ENCODE data around the gene EEF1AKMT1. TPM values are rescaled to one million over a fixed set of nuclear protein-coding genes. Genes with fewer than 3 reads are reported as not detected.

EEF1AKMT1 gene
- 2.9 TPM for total RNA-seq (ENCODE audit: unreplicated experiment)
- long read RNA-seq, partial matches to known transcripts, result 0 of 4 reads
- long read RNA-seq, other reads (novel, unspliced or antisense), result 3 of 4 reads

DNA sequence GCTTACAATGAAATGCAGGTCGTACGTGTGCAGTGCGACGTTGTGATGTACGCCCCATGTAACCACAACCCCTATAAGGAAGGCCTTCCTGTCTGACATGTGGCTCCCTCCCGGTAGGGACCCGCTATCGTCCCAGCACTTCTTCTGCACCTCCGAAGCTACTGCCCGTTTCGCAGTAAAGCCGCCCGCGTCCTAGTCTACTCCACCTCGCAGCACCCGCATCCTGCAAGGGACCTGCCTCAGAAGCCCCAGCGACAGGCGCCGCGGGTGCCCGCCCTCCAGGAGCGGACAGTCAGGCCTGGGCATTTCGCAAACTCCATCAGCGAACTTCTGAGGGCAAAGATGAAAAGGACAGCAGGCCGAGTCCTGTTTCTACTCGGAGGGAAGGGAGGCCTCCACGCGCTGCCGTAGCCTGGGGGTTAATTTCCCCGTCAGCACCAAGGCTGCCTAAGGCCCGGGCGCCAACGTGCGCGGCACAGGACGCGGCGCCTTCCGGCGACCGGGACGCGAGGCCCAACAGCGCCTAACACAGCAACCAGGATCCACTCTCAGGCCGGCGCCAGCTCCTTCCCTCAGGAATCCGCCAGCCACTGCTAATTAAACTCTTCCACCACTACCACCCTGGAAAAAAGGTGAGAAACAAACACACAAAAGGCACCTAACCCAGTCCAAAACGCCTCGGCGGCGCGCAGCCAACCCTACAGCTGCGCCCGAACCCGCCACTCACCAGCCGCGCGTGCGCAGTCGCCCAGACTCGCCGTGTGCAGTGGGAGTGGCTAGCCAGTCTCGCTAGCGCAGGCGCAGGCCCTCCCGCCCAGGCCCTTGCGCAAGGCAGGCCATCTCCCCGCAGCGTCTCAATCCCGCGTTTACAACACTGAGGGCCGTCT, at the start of gene EEF1AKMT1:
TSS of gene EEF1AKMT1 (minus strand) at position 768 of the 887 bp plus-strand sequence. CDS start 16,363 bp downstream, outside the sequence.
- peaks cover 6% of the 10 kb centered on the region for H3K4me1 Mint-ChIP-seq (ENCODE audit: low read depth, unreplicated experiment)
- peaks cover 13% of the 10 kb centered on the region for H3K9me3 Mint-ChIP-seq (ENCODE audit: unreplicated experiment)
- H3K27me3 Mint-ChIP-seq (ENCODE audit: unreplicated experiment), result peaks cover 9% of the 10 kb centered on the region
- peak within 1 kb of the TSS; percentile 99 for H3K27ac Mint-ChIP-seq (ENCODE audit: unreplicated experiment)
- peaks cover 15% of the 10 kb centered on the region for H3K36me3 Mint-ChIP-seq (ENCODE audit: unreplicated experiment)
- H3K4me3 Mint-ChIP-seq (ENCODE audit: unreplicated experiment), result peak within 1 kb of the TSS; percentile 98
- peak; percentile 97 for DNase-seq
- TF ChIP-seq, protein P1, sequence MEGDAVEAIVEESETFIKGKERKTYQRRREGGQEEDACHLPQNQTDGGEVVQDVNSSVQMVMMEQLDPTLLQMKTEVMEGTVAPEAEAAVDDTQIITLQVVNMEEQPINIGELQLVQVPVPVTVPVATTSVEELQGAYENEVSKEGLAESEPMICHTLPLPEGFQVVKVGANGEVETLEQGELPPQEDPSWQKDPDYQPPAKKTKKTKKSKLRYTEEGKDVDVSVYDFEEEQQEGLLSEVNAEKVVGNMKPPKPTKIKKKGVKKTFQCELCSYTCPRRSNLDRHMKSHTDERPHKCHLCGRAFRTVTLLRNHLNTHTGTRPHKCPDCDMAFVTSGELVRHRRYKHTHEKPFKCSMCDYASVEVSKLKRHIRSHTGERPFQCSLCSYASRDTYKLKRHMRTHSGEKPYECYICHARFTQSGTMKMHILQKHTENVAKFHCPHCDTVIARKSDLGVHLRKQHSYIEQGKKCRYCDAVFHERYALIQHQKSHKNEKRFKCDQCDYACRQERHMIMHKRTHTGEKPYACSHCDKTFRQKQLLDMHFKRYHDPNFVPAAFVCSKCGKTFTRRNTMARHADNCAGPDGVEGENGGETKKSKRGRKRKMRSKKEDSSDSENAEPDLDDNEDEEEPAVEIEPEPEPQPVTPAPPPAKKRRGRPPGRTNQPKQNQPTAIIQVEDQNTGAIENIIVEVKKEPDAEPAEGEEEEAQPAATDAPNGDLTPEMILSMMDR (IDR thresholded peaks at IDR 0.05; ENCODE audit: partially characterized antibody, unreplicated experiment), result no peak

GRCh38 chr13:20823071-20823470, 49.3 kb upstream of the EEF1AKMT1 start:
- no peak for DNase-seq
- TF ChIP-seq, protein P1 (IDR thresholded peaks at IDR 0.05; ENCODE audit: partially characterized antibody, unreplicated experiment), result no peak
- H3K4me1 Mint-ChIP-seq (ENCODE audit: low read depth, unreplicated experiment), result peaks cover 28% of the 10 kb centered on the region
- no peaks in the 10 kb centered on the region for H3K9me3 Mint-ChIP-seq (ENCODE audit: unreplicated experiment)
- H3K4me3 Mint-ChIP-seq (ENCODE audit: unreplicated experiment), result no peak overlapping the region
- no peaks in the 10 kb centered on the region for H3K27me3 Mint-ChIP-seq (ENCODE audit: unreplicated experiment)
- peak overlapping the region; percentile 50 for H3K27ac Mint-ChIP-seq (ENCODE audit: unreplicated experiment)
- no peaks in the 10 kb centered on the region for H3K36me3 Mint-ChIP-seq (ENCODE audit: unreplicated experiment)

GRCh38 chr13:20822406-20822805, 48.6 kb upstream of the EEF1AKMT1 start:
- Mint-ChIP-seq H3K9me3 (ENCODE audit: unreplicated experiment) (no peaks in the 10 kb centered on the region), H3K36me3 (ENCODE audit: unreplicated experiment) (no peaks in the 10 kb centered on the region), H3K4me3 (ENCODE audit: unreplicated experiment) (no peak overlapping the region), H3K27ac (ENCODE audit: unreplicated experiment) (peak overlapping the region; percentile 55), H3K27me3 (ENCODE audit: unreplicated experiment) (no peaks in the 10 kb centered on the region), H3K4me1 (ENCODE audit: low read depth, unreplicated experiment) (peaks cover 28% of the 10 kb centered on the region)
- TF ChIP-seq, protein P1 (IDR thresholded peaks at IDR 0.05; ENCODE audit: partially characterized antibody, unreplicated experiment), result no peak
- DNase-seq, result no peak

- no peak overlapping the region for H3K27ac Mint-ChIP-seq (ENCODE audit: unreplicated experiment)
- H3K9me3 Mint-ChIP-seq (ENCODE audit: unreplicated experiment), result no peaks in the 10 kb centered on the region
- H3K4me1 Mint-ChIP-seq (ENCODE audit: low read depth, unreplicated experiment), result peaks cover 15% of the 10 kb centered on the region
- no peaks in the 10 kb centered on the region for H3K36me3 Mint-ChIP-seq (ENCODE audit: unreplicated experiment)
- TF ChIP-seq, protein P1 (IDR thresholded peaks at IDR 0.05; ENCODE audit: partially characterized antibody, unreplicated experiment), result no peak
- no peak for DNase-seq
- H3K4me3 Mint-ChIP-seq (ENCODE audit: unreplicated experiment), result no peak overlapping the region
- no peaks in the 10 kb centered on the region for H3K27me3 Mint-ChIP-seq (ENCODE audit: unreplicated experiment)
Observed at GRCh38 chr13:20819715-20820114, 46.0 kb upstream of the EEF1AKMT1 start.

DNA sequence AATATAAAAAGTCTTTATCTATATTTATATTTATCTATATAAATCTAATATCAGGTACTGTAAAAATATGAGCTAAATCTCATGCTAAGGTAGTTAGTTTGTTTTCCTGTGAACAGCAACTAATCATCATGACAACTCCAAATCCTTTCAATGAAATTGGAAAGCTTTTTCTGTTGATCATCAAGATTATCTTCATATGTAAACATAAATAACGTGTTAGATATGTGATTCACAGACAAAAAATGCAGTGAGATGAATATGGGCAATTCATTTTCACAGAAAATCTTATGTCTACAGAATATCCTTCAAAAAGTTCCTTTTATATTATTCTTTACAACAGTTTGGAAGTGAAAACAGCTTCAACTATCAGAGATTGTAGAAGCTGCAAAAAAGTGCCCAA, 41.7 kb upstream of the EEF1AKMT1 start:
- Mint-ChIP-seq H3K27ac (ENCODE audit: unreplicated experiment) (no peak overlapping the region), H3K36me3 (ENCODE audit: unreplicated experiment) (no peaks in the 10 kb centered on the region)

More for the DNA sequence above, 41.7 kb upstream of the EEF1AKMT1 start:
- peaks cover 2% of the 10 kb centered on the region for H3K27me3 Mint-ChIP-seq (ENCODE audit: unreplicated experiment)
- TF ChIP-seq, protein P1 (IDR thresholded peaks at IDR 0.05; ENCODE audit: partially characterized antibody, unreplicated experiment), result no peak
- peaks cover 5% of the 10 kb centered on the region for H3K4me1 Mint-ChIP-seq (ENCODE audit: low read depth, unreplicated experiment)
- H3K4me3 Mint-ChIP-seq (ENCODE audit: unreplicated experiment), result no peak overlapping the region
- H3K9me3 Mint-ChIP-seq (ENCODE audit: unreplicated experiment), result no peaks in the 10 kb centered on the region
- no peak for DNase-seq
